ENCODE data around the gene NPAS3. TPM values are rescaled to one million over a fixed set of nuclear protein-coding genes. Genes with fewer than 3 reads are reported as not detected.
"Not testable (repeated sequence)": the region's sequence is repeated elsewhere in the genome, so short reads cannot be mapped to it uniquely, and the experiment has no call there.

The NPAS3 gene
- total RNA-seq, 2 experiments from 2014 or later, result not detected

GRCh38 chr14:33073023-33073422 is 134.3 kb downstream of the NPAS3 start:
- Histone ChIP-seq H4K20me1 (ENCODE audit: insufficient read depth, low read length) (no peaks in the 10 kb centered on the region), H3K9me2 (ENCODE audit: insufficient read depth, low read length) (no peaks in the 10 kb centered on the region), H3K9me3 (ENCODE audit: low read length) (no peaks in the 10 kb centered on the region), H2AFZ (ENCODE audit: low read length) (no peak overlapping the region), H3K4me1 (ENCODE audit: insufficient read depth, low read length, poor library complexity, severe bottlenecking) (no peaks in the 10 kb centered on the region), H3K36me3 (ENCODE audit: insufficient read depth, low read length) (no peaks in the 10 kb centered on the region), H3K4me3 (ENCODE audit: low read depth, low read length, poor library complexity, severe bottlenecking) (no peak overlapping the region), H3K4me2 (ENCODE audit: low read length) (no peak overlapping the region), H3K27ac (ENCODE audit: low read depth, low read length, poor library complexity, severe bottlenecking) (no peak overlapping the region), H3K79me2 (ENCODE audit: insufficient read depth, low read depth, low read length) (no peaks in the 10 kb centered on the region)
- no TSS peak for BruUV-seq (replicated peaks)
- no peak for DNase-seq (ENCODE audit: low spot score)
- CTCF ChIA-PET (ENCODE audit: unreplicated experiment), result no interaction called here
- no peak for TF ChIP-seq EZH2phosphoT487 (IDR thresholded peaks at IDR 0.05; ENCODE audit: borderline replicate concordance, low read depth, low read length)
- TF ChIP-seq CTCF (conservative IDR thresholded peaks at IDR 0.05; ENCODE audit: low read length), result no peak
- POLR2A ChIA-PET, result no interaction called here
- intact Hi-C loops (cut with micrococcal nuclease; ENCODE audit: unreplicated experiment), result no loop called here

DNA sequence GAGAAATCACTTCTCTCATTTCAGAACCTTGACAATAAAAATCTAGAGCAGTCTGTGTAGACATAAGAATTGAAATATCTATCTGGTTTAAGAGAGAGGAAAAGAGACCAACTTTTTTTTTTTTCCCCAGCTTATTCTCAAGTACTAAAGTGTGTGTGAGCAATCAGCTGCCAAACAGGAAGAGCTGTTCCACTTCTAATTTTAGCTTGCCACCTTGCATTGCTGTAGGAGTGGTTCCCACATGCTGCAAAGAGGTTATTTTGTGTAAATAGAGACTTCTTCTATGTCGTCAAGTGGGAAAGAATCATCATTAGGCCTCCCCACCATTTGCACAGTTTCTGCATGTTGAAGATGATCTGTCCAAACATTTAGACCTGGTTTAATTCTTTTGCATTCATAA is 142.6 kb downstream of the NPAS3 start:
- CTCF ChIA-PET (ENCODE audit: unreplicated experiment), result no interaction called here
- Histone ChIP-seq H3K27ac (ENCODE audit: low read depth, low read length, poor library complexity, severe bottlenecking) (no peak overlapping the region), H3K4me3 (ENCODE audit: low read depth, low read length, poor library complexity, severe bottlenecking) (no peak overlapping the region), H2AFZ (ENCODE audit: low read length) (peak overlapping the region; percentile 11; the same call in 1 of the 2 replicates), H3K4me1 (ENCODE audit: insufficient read depth, low read length, poor library complexity, severe bottlenecking) (peaks cover 9% of the 10 kb centered on the region), H3K36me3 (ENCODE audit: insufficient read depth, low read length) (no peaks in the 10 kb centered on the region), H3K9me3 (ENCODE audit: low read length) (no peaks in the 10 kb centered on the region), H3K79me2 (ENCODE audit: insufficient read depth, low read depth, low read length) (no peaks in the 10 kb centered on the region), H3K4me2 (ENCODE audit: low read length) (peak overlapping the region; percentile 12; the same call in 1 of the 2 replicates), H3K9me2 (ENCODE audit: insufficient read depth, low read length) (no peaks in the 10 kb centered on the region), H4K20me1 (ENCODE audit: insufficient read depth, low read length) (no peaks in the 10 kb centered on the region)
- POLR2A ChIA-PET, result interaction anchor here (0.7 kb wide), 1 partner anchor 571 kb away, joined by 3 read pairs; no protein-coding TSS in a partner anchor
- intact Hi-C loops (cut with micrococcal nuclease; ENCODE audit: unreplicated experiment), result no loop called here
- no peak for TF ChIP-seq CTCF (conservative IDR thresholded peaks at IDR 0.05; ENCODE audit: low read length)
- no peak for TF ChIP-seq EZH2phosphoT487 (IDR thresholded peaks at IDR 0.05; ENCODE audit: borderline replicate concordance, low read depth, low read length)
- peak; percentile 48 for DNase-seq (ENCODE audit: low spot score)
- no TSS peak for BruUV-seq (replicated peaks)

DNA sequence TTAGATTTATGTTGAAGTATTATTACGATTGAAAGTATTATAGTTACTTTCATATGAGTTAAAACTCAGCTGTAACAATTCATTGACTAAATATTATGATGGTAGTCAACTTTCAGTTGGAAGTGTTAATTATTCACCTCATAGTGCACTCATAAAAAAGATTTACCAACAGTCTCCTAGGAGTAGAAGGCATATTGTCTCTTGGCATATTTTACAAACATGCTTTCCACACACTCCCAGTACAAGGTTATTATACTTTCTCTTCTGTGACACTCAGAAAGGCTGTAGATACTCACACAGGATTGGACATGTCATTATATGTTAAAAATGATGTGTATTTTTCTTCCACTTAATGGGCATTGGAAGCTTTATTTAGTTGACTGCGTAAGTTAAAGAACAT is 147.1 kb downstream of the NPAS3 start:
- H3K4me3 ChIP-seq (ENCODE audit: low read depth, low read length, poor library complexity, severe bottlenecking), result no peak overlapping the region
- no TSS peak for BruUV-seq (replicated peaks)
- ChIA-PET POLR2A (no interaction called here), CTCF (ENCODE audit: unreplicated experiment) (no interaction called here)
- H3K4me2 ChIP-seq (ENCODE audit: low read length), result no peak overlapping the region
- H2AFZ ChIP-seq (ENCODE audit: low read length), result no peak overlapping the region
- no peak for DNase-seq (ENCODE audit: low spot score)
- no peaks in the 10 kb centered on the region for H3K36me3 ChIP-seq (ENCODE audit: insufficient read depth, low read length)
- no peak overlapping the region for H3K27ac ChIP-seq (ENCODE audit: low read depth, low read length, poor library complexity, severe bottlenecking)
- H3K4me1 ChIP-seq (ENCODE audit: insufficient read depth, low read length, poor library complexity, severe bottlenecking), result peaks cover 8% of the 10 kb centered on the region
- TF ChIP-seq CTCF (conservative IDR thresholded peaks at IDR 0.05; ENCODE audit: low read length) (no peak), EZH2phosphoT487 (IDR thresholded peaks at IDR 0.05; ENCODE audit: borderline replicate concordance, low read depth, low read length) (no peak)
- H3K79me2 ChIP-seq (ENCODE audit: insufficient read depth, low read depth, low read length), result no peaks in the 10 kb centered on the region
- no peaks in the 10 kb centered on the region for H3K9me3 ChIP-seq (ENCODE audit: low read length)
- intact Hi-C loops (cut with micrococcal nuclease; ENCODE audit: unreplicated experiment), result no loop called here
- H4K20me1 ChIP-seq (ENCODE audit: insufficient read depth, low read length), result no peaks in the 10 kb centered on the region
- H3K9me2 ChIP-seq (ENCODE audit: insufficient read depth, low read length), result 0 out of 2 replicates have a peak, but pooled peaks cover 4% of the 10 kb centered on the region

DNA sequence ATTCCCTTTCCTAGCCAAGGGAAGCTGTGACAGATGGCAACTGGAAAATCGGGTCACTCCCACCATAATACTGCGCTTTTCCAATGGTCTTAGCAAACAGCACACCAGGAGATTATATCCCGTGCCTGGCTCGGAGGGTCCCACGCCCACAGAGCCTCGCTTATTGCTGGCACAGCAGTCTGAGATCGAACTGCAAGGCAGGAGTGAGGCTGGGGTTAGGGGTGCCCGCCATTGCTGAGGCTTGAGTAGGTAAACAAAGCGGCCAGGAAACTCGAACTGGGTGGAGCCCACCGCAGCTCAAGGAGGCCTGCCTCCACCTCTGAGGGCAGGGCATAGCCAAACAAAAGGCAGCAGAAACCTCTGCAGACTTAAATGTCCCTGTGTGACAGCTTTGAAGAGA is 149.6 kb downstream of the NPAS3 start:
- H3K9me3 ChIP-seq (ENCODE audit: low read length); H3K36me3 ChIP-seq (ENCODE audit: insufficient read depth, low read length); H4K20me1 ChIP-seq (ENCODE audit: insufficient read depth, low read length); H3K4me3 ChIP-seq (ENCODE audit: low read depth, low read length, poor library complexity, severe bottlenecking); intact Hi-C loops (cut with micrococcal nuclease; ENCODE audit: unreplicated experiment); BruUV-seq (replicated peaks); POLR2A ChIA-PET; H3K27ac ChIP-seq (ENCODE audit: low read depth, low read length, poor library complexity, severe bottlenecking); H2AFZ ChIP-seq (ENCODE audit: low read length); H3K4me2 ChIP-seq (ENCODE audit: low read length); DNase-seq (ENCODE audit: low spot score); H3K9me2 ChIP-seq (ENCODE audit: insufficient read depth, low read length); H3K79me2 ChIP-seq (ENCODE audit: insufficient read depth, low read depth, low read length); H3K4me1 ChIP-seq (ENCODE audit: insufficient read depth, low read length, poor library complexity, severe bottlenecking); CTCF ChIA-PET (ENCODE audit: unreplicated experiment): not testable (repeated sequence)
